ENCODE data around the gene MAN1A1. TPM values are rescaled to one million over a fixed set of nuclear protein-coding genes. Genes with fewer than 3 reads are reported as not detected.

MAN1A1 gene
- total and polyA plus RNA-seq, 2 of the 8 experiments (the other 6 are each of a cell fraction or from before 2014, with no cell fraction given) = 1.8 to 5.4 TPM

GRCh38 chr6:119243657-119244056 lies 105.9 kb downstream of the MAN1A1 start (continued):
- no peak for TF ChIP-seq MAFK (IDR thresholded peaks at IDR 0.05; ENCODE audit: low read depth, low read length)

- H3K79me1 ChIP-seq (ENCODE audit: low read depth, low read length) = no peaks in the 10 kb centered on the region
- no peak for FAIRE-seq
- H3K27me3 ChIP-seq (replicated peaks in 1 of 4; ENCODE audit: control insufficient read depth in 3 of 4, extremely low read depth in 1 of 4, insufficient read depth in 3 of 4, low read length in 3 of 4) = no peaks in the 10 kb centered on the region
- H3K23me2 ChIP-seq (ENCODE audit: low read depth, low read length) = peaks cover 1% of the 10 kb centered on the region; the same call in 1 of the 2 replicates
- H3K4me2 ChIP-seq (ENCODE audit: insufficient read depth in 1 of 2, low read depth in 2 of 2, low read length in 2 of 2) = no peak overlapping the region
- no peak overlapping the region for H2BK20ac ChIP-seq (ENCODE audit: low read length)
- H3K18ac ChIP-seq (ENCODE audit: extremely low read depth, low read length) = no peak overlapping the region
- H4K5ac ChIP-seq (ENCODE audit: insufficient read length, low read depth, low read length) = no peak overlapping the region
- no peak overlapping the region for H3K14ac ChIP-seq (ENCODE audit: insufficient read length)
- H3K4me1 ChIP-seq (replicated peaks in 1 of 4; ENCODE audit: control insufficient read depth in 3 of 4, insufficient read depth in 4 of 4, low read length in 3 of 4) = peaks cover 0 to 3% (median 1%) of the 10 kb centered on the region in 4 experiments; a peak in 3 of 7 replicates
- H3K27ac ChIP-seq (ENCODE audit: low read depth, low read length) = no peak overlapping the region
- H3K79me2 ChIP-seq (ENCODE audit: control insufficient read depth in 1 of 2, insufficient read depth in 2 of 2, low read length in 2 of 2) = no peaks in the 10 kb centered on the region
- TF ChIP-seq BCL11A (IDR thresholded peaks at IDR 0.05; ENCODE audit: low read depth in 2 of 2, low read length in 2 of 2) = no peak
- TF ChIP-seq CBX8 (IDR thresholded peaks at IDR 0.05; ENCODE audit: borderline replicate concordance, low read depth, low read length) = no peak
- no peak for TF ChIP-seq POLR2A (IDR thresholded peaks at IDR 0.05; ENCODE audit: control extremely low read depth in 1 of 2, low read depth in 2 of 2, low read length in 2 of 2)
- no peak for TF ChIP-seq ATF3 (IDR thresholded peaks at IDR 0.05; ENCODE audit: insufficient read depth, low read depth, low read length)
- TF ChIP-seq POLR2AphosphoS5 (IDR thresholded peaks at IDR 0.05; ENCODE audit: low read depth, low read length) = no peak
- TF ChIP-seq JUN (IDR thresholded peaks at IDR 0.05; ENCODE audit: low read depth, low read length) = no peak
- TF ChIP-seq SP2 (IDR thresholded peaks at IDR 0.05; ENCODE audit: low read length) = no peak
- no peak for TF ChIP-seq SP4 (IDR thresholded peaks at IDR 0.05; ENCODE audit: low read length)
- TF ChIP-seq SIRT6 (IDR thresholded peaks at IDR 0.05; ENCODE audit: low read length) = no peak
- TF ChIP-seq ZNF274 (IDR thresholded peaks at IDR 0.05; ENCODE audit: borderline replicate concordance, extremely low read depth, low read length) = no peak
- H3K56ac ChIP-seq (replicated peaks; ENCODE audit: insufficient read length, low read depth, low read length) = no peak overlapping the region
- H3K9ac ChIP-seq (replicated peaks in 1 of 4; ENCODE audit: extremely low read depth in 1 of 4, low read depth in 3 of 4, low read length in 3 of 4) = no peak overlapping the region
- ChIA-PET CTCF (ENCODE audit: partially characterized antibody) (no interaction called here), POLR2A (ENCODE audit: partially characterized antibody) (no interaction called here)
- H3K23ac ChIP-seq (ENCODE audit: insufficient read length) = no peak overlapping the region
- H4K20me1 ChIP-seq (replicated peaks in 1 of 2; ENCODE audit: control insufficient read depth in 1 of 2, insufficient read depth in 2 of 2, low read length in 2 of 2) = no peaks in the 10 kb centered on the region
- no peak overlapping the region for H2BK5ac ChIP-seq (ENCODE audit: low read depth, low read length)
- H2AFZ ChIP-seq (ENCODE audit: low read length) = no peak overlapping the region
- no peak overlapping the region for H2BK120ac ChIP-seq (replicated peaks; ENCODE audit: low read depth, low read length)
- no peaks in the 10 kb centered on the region for H3K36me3 ChIP-seq (ENCODE audit: control insufficient read depth in 2 of 4, insufficient read depth in 4 of 4, low read length in 3 of 4)
- no peak overlapping the region for H2BK15ac ChIP-seq (ENCODE audit: low read length)
- no peak overlapping the region for H2AK5ac ChIP-seq (ENCODE audit: low read depth, low read length)
- H3K4me3 ChIP-seq (ENCODE audit: extremely low read depth in 1 of 4, insufficient read depth in 2 of 4, low read depth in 3 of 4, low read length in 4 of 4) = no peak overlapping the region
- no peaks in the 10 kb centered on the region for H3K9me3 ChIP-seq (ENCODE audit: insufficient read depth in 2 of 2, low read depth in 1 of 2, low read length in 1 of 2)
- H4K91ac ChIP-seq (replicated peaks; ENCODE audit: insufficient read length, low read length) = no peak overlapping the region
- no peak overlapping the region for H4K8ac ChIP-seq (ENCODE audit: extremely low read depth, insufficient read depth, low read length)
- no peak for DNase-seq (ENCODE audit: low read depth in 1 of 2, low spot score in 2 of 2)
- no peak overlapping the region for H3K4ac ChIP-seq (replicated peaks; ENCODE audit: insufficient read length, low read depth, low read length)
- no peak overlapping the region for H2BK12ac ChIP-seq (ENCODE audit: low read depth, low read length)
Observed at GRCh38 chr6:119243037-119243436, 106.5 kb downstream of the MAN1A1 start.
